PC-3 (cell line): Measurements from ENCODE around the gene SNX13. TPM values are rescaled to one million over a fixed set of nuclear protein-coding genes. Genes with fewer than 3 reads are reported as not detected.

Experiments
- ATAC-seq: fragments of 200-7000 bp; cut with Tn5 transposase; 2 replicates; pipeline ENCODE4 v1.9.1; 2020; ENCODE audit warnings: mild to moderate bottlenecking, moderate library complexity
- BruUV-seq: library from RNA; stranded (reverse); fragments of 400-500 nt; replicated peaks from 2 replicates; lab custom pipeline; 2021; lab: Mats Ljungman, UMichigan
- CTCF ChIA-PET: fragments of 300-600 bp; sonication (Branson Sonifier 250); formaldehyde crosslinking; loops from one replicate; lab custom pipeline; 2022; ENCODE audit warnings: antibody characterized with exemption; lab: Charles Lee
- POLR2A ChIA-PET: fragments of 300-600 bp; sonication (Branson Sonifier 250); formaldehyde crosslinking; loops from one replicate; lab custom pipeline; 2022; ENCODE audit warnings: antibody characterized with exemption; ENCODE audit not compliant: unreplicated experiment; lab: Charles Lee
- DNase-seq: peaks from one replicate; pipeline ENCODE4 v3.0.0-alpha.2; 2015
- H2AFZ ChIP-seq: fragments of 300-600 bp; sonication (generic); 2 replicates; pipeline ENCODE4 v1.6.0; 2016; ENCODE audit warnings: antibody characterized with exemption, low read length
- H3F3A ChIP-seq: fragments of 300-600 bp; sonication (generic); one replicate; pipeline ENCODE4 v1.6.0; 2017; ENCODE audit warnings: antibody characterized with exemption, low read length, control low read depth, mild to moderate bottlenecking; ENCODE audit not compliant: unreplicated experiment
- H3K27ac ChIP-seq: fragments of 300-600 bp; sonication (generic); 2 replicates; pipeline ENCODE4 v1.5.1; 2016; ENCODE audit warnings: mild to moderate bottlenecking, low read length
- H3K27me3 ChIP-seq: fragments of 300-600 bp; sonication (generic); 2 replicates; pipeline ENCODE4 v1.6.1; 2016; ENCODE audit warnings: low read length, mixed read lengths
- H3K36me3 ChIP-seq: fragments of 300-600 bp; sonication (generic); 2 replicates; pipeline ENCODE4 v1.6.1; 2016; ENCODE audit warnings: low read depth, mixed run types, low read length, mixed read lengths
- H3K4me1 ChIP-seq: fragments of 300-600 bp; sonication (generic); 2 replicates; pipeline ENCODE4 v1.5.1; 2016; ENCODE audit warnings: low read length; ENCODE audit not compliant: insufficient read depth
- H3K4me2 ChIP-seq: fragments of 300-600 bp; sonication (generic); 2 replicates; pipeline ENCODE4 v1.6.0; 2016; ENCODE audit warnings: low read length
- H3K4me3 ChIP-seq: fragments of 300-600 bp; sonication (generic); 2 replicates; pipeline ENCODE4 v1.5.1; 2016; ENCODE audit warnings: mild to moderate bottlenecking, low read length, mixed read lengths
- H3K79me2 ChIP-seq: fragments of 300-600 bp; sonication (generic); 2 replicates; pipeline ENCODE4 v1.6.1; 2017; ENCODE audit warnings: low read length, mixed read lengths
- H3K9ac ChIP-seq: fragments of 300-600 bp; sonication (generic); 2 replicates; pipeline ENCODE4 v1.6.0; 2016; ENCODE audit warnings: mild to moderate bottlenecking, low read length
- H3K9me2 ChIP-seq: fragments of 300-600 bp; sonication (generic); replicated peaks from 2 replicates; pipeline ENCODE4 v1.6.1; 2016; ENCODE audit warnings: mixed run types, low read length, mixed read lengths
- H3K9me3 ChIP-seq: fragments of 300-600 bp; sonication (generic); 2 replicates; pipeline ENCODE4 v1.6.1; 2016; ENCODE audit warnings: low read length, mixed read lengths
- H4K20me1 ChIP-seq: fragments of 300-600 bp; sonication (generic); 2 replicates; pipeline ENCODE4 v1.6.1; 2016; ENCODE audit warnings: low read length, mixed read lengths
- CTCF ChIP-seq: fragments of 300-600 bp; sonication (generic); conservative IDR thresholded peaks from 2 replicates; pipeline ENCODE4 v1.5.1; 2017; ENCODE audit warnings: antibody characterized with exemption, low read depth, mild to moderate bottlenecking, low read length
- EZH2 ChIP-seq: fragments of 300-600 bp; sonication (generic); IDR thresholded peaks from one replicate; pipeline ENCODE4 v1.6.1; 2017; ENCODE audit warnings: antibody characterized with exemption, mild to moderate bottlenecking, low read length; ENCODE audit not compliant: unreplicated experiment
- EZH2phosphoT487 ChIP-seq: fragments of 300-600 bp; sonication (generic); IDR thresholded peaks from 2 replicates; pipeline ENCODE4 v1.6.1; 2018; ENCODE audit warnings: mild to moderate bottlenecking, antibody characterized with exemption, low read length, borderline replicate concordance
- intact Hi-C: fragments of 100-400 bp; cut with micrococcal nuclease; formaldehyde crosslinking; loops from 2 replicates; pipeline ENCODE4 v1.9.0; 2023
- total RNA-seq: library from RNA; depleted of rRNA; stranded (reverse); fragments of >200 nt; gene quantifications from 2 replicates; pipeline ENCODE4 v1.2.3, GENCODE V29; 2014

SNX13 gene
- total RNA-seq, 1 experiment from 2014 or later = 33.9 TPM

- ATAC-seq (peak; percentile 87), DNase-seq (peak; percentile 65)
- ChIA-PET POLR2A (no interaction called here), CTCF (no interaction called here)
- Histone ChIP-seq H3K79me2 (no peaks in the 10 kb centered on the region), H3K9me3 (no peaks in the 10 kb centered on the region), H3K27me3 (no peaks in the 10 kb centered on the region), H3K36me3 (no peaks in the 10 kb centered on the region), H4K20me1 (no peaks in the 10 kb centered on the region), H2AFZ (no peak overlapping the region), H3K4me1 (peaks cover 18% of the 10 kb centered on the region), H3F3A (no peaks in the 10 kb centered on the region), H3K4me2 (peak overlapping the region; percentile 59), H3K9ac (no peak overlapping the region), H3K9me2 (no peaks in the 10 kb centered on the region), H3K4me3 (no peak overlapping the region), H3K27ac (peak overlapping the region; percentile 10; the same call in 1 of the 2 replicates)
- no TSS peak for BruUV-seq
- intact Hi-C loops = loop anchor here (2.0 kb wide), 1 partner anchor 16 kb away; no protein-coding TSS in a partner anchor
- TF ChIP-seq CTCF (no peak), EZH2 (no peak), EZH2phosphoT487 (no peak)
Observed at GRCh38 chr7:17948526-17949238, 8.4 kb upstream of the SNX13 start.

- Histone ChIP-seq H3K9me2 (no peaks in the 10 kb centered on the region), H3K4me1 (peaks cover 18% of the 10 kb centered on the region), H3K27me3 (no peaks in the 10 kb centered on the region), H3K27ac (no peak overlapping the region), H4K20me1 (no peaks in the 10 kb centered on the region), H3K9ac (no peak overlapping the region), H3K4me2 (no peak overlapping the region), H2AFZ (no peak overlapping the region), H3K9me3 (no peaks in the 10 kb centered on the region), H3K4me3 (no peak overlapping the region), H3K36me3 (no peaks in the 10 kb centered on the region), H3K79me2 (no peaks in the 10 kb centered on the region), H3F3A (no peaks in the 10 kb centered on the region)
- no peak for DNase-seq
- ChIA-PET CTCF (no interaction called here), POLR2A (no interaction called here)
- ATAC-seq = no peak
- intact Hi-C loops = loop anchor here (2.0 kb wide), 1 partner anchor 17 kb away; no protein-coding TSS in a partner anchor
- TF ChIP-seq EZH2 = no peak
- no peak for TF ChIP-seq CTCF
- BruUV-seq = no TSS peak
Observed at GRCh38 chr7:17947620-17948019, 7.3 kb upstream of the SNX13 start.

GRCh38 chr7:17946591-17946990, 6.3 kb upstream of the SNX13 start:
- H3K27me3 ChIP-seq = no peaks in the 10 kb centered on the region
- DNase-seq (no peak), ATAC-seq (no peak)
- H3K4me3 ChIP-seq = no peak overlapping the region
- H3K79me2 ChIP-seq = no peaks in the 10 kb centered on the region
- H3K36me3 ChIP-seq = no peaks in the 10 kb centered on the region
- H3K9me3 ChIP-seq = no peaks in the 10 kb centered on the region
- POLR2A ChIA-PET = no interaction called here
- no peak overlapping the region for H3K9ac ChIP-seq
- TF ChIP-seq EZH2phosphoT487 (no peak), CTCF (no peak)
- H3K27ac ChIP-seq = no peak overlapping the region
- no peaks in the 10 kb centered on the region for H3K9me2 ChIP-seq
- no peaks in the 10 kb centered on the region for H3F3A ChIP-seq
- intact Hi-C loops = no loop called here
- CTCF ChIA-PET = no interaction called here
- H2AFZ ChIP-seq = no peak overlapping the region
- peaks cover 27% of the 10 kb centered on the region for H3K4me1 ChIP-seq
- no TSS peak for BruUV-seq
- H3K4me2 ChIP-seq = no peak overlapping the region
- H4K20me1 ChIP-seq = no peaks in the 10 kb centered on the region
